ENCODE measurements around the gene RAB27A. TPM values are rescaled to one million over a fixed set of nuclear protein-coding genes. Genes with fewer than 3 reads are reported as not detected.

Gene RAB27A
- total RNA-seq, 1 donor from 2014 or later = 17.8 TPM

- H3K27ac Mint-ChIP-seq (ENCODE audit: unreplicated experiment) = no peak overlapping the region
- no peak overlapping the region for H2AFZ ChIP-seq (ENCODE audit: low read depth, low read length)
Measured at GRCh38 chr15:55276324-55276723, 13.3 kb downstream of the RAB27A start.

DNA sequence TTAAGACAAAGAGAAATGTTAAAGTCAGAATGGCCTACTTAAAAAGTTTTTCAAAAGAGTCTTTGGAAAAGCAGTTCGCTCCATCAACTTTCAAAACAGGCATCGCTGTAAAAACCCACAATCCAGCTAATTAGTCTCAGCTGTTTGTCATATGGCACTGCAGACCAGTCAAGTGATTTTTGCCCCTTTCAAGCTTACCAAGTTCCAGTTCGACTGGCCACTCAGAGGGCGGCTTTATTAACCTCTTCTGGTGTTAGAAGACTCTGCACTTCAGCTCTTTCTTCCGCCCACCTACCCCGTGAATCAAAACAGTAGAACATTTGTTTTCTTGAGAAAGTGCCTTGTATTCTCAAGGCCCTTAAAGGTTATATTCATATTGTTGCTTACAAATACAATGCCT lies 19.3 kb downstream of the RAB27A start:
- TF ChIP-seq EZH2 (IDR thresholded peaks at IDR 0.05; ENCODE audit: insufficient read depth, low read length) = no peak
- TF ChIP-seq, protein P1, sequence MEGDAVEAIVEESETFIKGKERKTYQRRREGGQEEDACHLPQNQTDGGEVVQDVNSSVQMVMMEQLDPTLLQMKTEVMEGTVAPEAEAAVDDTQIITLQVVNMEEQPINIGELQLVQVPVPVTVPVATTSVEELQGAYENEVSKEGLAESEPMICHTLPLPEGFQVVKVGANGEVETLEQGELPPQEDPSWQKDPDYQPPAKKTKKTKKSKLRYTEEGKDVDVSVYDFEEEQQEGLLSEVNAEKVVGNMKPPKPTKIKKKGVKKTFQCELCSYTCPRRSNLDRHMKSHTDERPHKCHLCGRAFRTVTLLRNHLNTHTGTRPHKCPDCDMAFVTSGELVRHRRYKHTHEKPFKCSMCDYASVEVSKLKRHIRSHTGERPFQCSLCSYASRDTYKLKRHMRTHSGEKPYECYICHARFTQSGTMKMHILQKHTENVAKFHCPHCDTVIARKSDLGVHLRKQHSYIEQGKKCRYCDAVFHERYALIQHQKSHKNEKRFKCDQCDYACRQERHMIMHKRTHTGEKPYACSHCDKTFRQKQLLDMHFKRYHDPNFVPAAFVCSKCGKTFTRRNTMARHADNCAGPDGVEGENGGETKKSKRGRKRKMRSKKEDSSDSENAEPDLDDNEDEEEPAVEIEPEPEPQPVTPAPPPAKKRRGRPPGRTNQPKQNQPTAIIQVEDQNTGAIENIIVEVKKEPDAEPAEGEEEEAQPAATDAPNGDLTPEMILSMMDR (IDR thresholded peaks at IDR 0.05; ENCODE audit: insufficient read depth, low read depth, low read length) = no peak
- Mint-ChIP-seq H3K9me3 (ENCODE audit: unreplicated experiment) (no peaks in the 10 kb centered on the region), H3K27ac (ENCODE audit: unreplicated experiment) (no peak overlapping the region)

More at GRCh38 chr15:55276324-55276723, 13.3 kb downstream of the RAB27A start:
- H3K4me2 ChIP-seq (ENCODE audit: low read length) = no peak overlapping the region
- H3K79me2 ChIP-seq (ENCODE audit: insufficient read depth, low read length) = peaks cover 29% of the 10 kb centered on the region
- Mint-ChIP-seq H3K4me1 (ENCODE audit: low read depth, unreplicated experiment) (peaks cover 22% of the 10 kb centered on the region), H3K9me3 (ENCODE audit: unreplicated experiment) (no peaks in the 10 kb centered on the region), H3K36me3 (ENCODE audit: low read depth, unreplicated experiment) (peaks cover 3% of the 10 kb centered on the region), H3K27me3 (ENCODE audit: low read depth, unreplicated experiment) (no peaks in the 10 kb centered on the region), H3K4me3 (ENCODE audit: unreplicated experiment) (no peak overlapping the region)
- FAIRE-seq (no peak), DNase-seq (ENCODE audit: low read depth) (no peak)
- H3K4me3 ChIP-seq (ENCODE audit: insufficient read depth, low read depth, low read length) = no peak overlapping the region
- no peak overlapping the region for H3K9ac ChIP-seq (ENCODE audit: low read length)
- peaks cover 13% of the 10 kb centered on the region for H3K4me1 ChIP-seq (ENCODE audit: insufficient read depth, low read length)
- H3K9me3 ChIP-seq (ENCODE audit: insufficient read depth, low read depth, low read length) = no peaks in the 10 kb centered on the region
- H3K27me3 ChIP-seq (ENCODE audit: insufficient read depth, low read length) = no peaks in the 10 kb centered on the region
- H4K20me1 ChIP-seq (ENCODE audit: insufficient read depth, low read length) = peaks cover 7% of the 10 kb centered on the region
- H3K36me3 ChIP-seq (ENCODE audit: insufficient read depth, low read length) = no peaks in the 10 kb centered on the region
- no peak overlapping the region for H3K27ac ChIP-seq (ENCODE audit: low read depth, low read length)
- TF ChIP-seq, protein P1 (IDR thresholded peaks at IDR 0.05; ENCODE audit: insufficient read depth, low read depth, low read length) = no peak
- no peak for TF ChIP-seq EZH2 (IDR thresholded peaks at IDR 0.05; ENCODE audit: insufficient read depth, low read length)

DNA sequence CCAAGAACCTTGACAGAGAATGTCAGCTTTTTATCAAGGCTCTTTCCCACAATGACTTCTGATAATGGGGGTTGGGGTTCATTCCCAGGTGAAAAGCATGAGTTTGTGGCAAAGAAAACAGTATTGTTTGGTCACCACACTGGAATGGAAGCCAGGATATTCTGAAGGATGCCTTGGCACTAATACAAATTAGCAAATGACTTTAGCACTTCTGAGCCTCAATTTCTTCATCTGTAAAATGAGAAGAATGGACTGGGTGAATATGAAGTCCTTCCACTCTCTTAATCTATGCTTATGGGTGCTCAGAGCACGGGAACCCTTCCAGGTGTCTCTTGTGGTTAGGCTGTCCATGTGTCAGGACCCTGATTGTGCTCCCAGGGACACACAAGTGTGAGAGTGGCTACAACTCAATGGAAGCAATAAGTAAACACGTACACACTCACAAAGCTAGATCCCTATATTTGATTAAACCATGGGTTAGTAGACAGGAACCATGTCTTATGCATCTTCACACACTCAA lies 21.4 kb downstream of the RAB27A start:
- H3K36me3 ChIP-seq (ENCODE audit: insufficient read depth, low read length) = no peaks in the 10 kb centered on the region
- H3K79me2 ChIP-seq (ENCODE audit: insufficient read depth, low read length) = peaks cover 16% of the 10 kb centered on the region
- peaks cover 20% of the 10 kb centered on the region for H3K4me1 ChIP-seq (ENCODE audit: insufficient read depth, low read length)
- H3K9ac ChIP-seq (ENCODE audit: low read length) = no peak overlapping the region
- H3K4me3 ChIP-seq (ENCODE audit: insufficient read depth, low read depth, low read length) = no peak overlapping the region
- peak overlapping the region; percentile 80 for H3K4me2 ChIP-seq (ENCODE audit: low read length)
- no peaks in the 10 kb centered on the region for H4K20me1 ChIP-seq (ENCODE audit: insufficient read depth, low read length)
- TF ChIP-seq, protein P1 (IDR thresholded peaks at IDR 0.05; ENCODE audit: insufficient read depth, low read depth, low read length) = no peak
- TF ChIP-seq EZH2 (IDR thresholded peaks at IDR 0.05; ENCODE audit: insufficient read depth, low read length) = no peak
- no peaks in the 10 kb centered on the region for H3K9me3 Mint-ChIP-seq (ENCODE audit: unreplicated experiment)
- H3K27ac ChIP-seq (ENCODE audit: low read depth, low read length) = no peak overlapping the region
- DNase-seq (ENCODE audit: low read depth) (no peak), FAIRE-seq (no peak)
- no peak overlapping the region for H3K27ac Mint-ChIP-seq (ENCODE audit: unreplicated experiment)
- peaks cover 16% of the 10 kb centered on the region for H3K4me1 Mint-ChIP-seq (ENCODE audit: low read depth, unreplicated experiment)
- peaks cover 3% of the 10 kb centered on the region for H3K36me3 Mint-ChIP-seq (ENCODE audit: low read depth, unreplicated experiment)
- H2AFZ ChIP-seq (ENCODE audit: low read depth, low read length) = no peak overlapping the region
- H3K27me3 ChIP-seq (ENCODE audit: insufficient read depth, low read length) = no peaks in the 10 kb centered on the region
- H3K27me3 Mint-ChIP-seq (ENCODE audit: low read depth, unreplicated experiment) = no peaks in the 10 kb centered on the region
- H3K9me3 ChIP-seq (ENCODE audit: insufficient read depth, low read depth, low read length) = no peaks in the 10 kb centered on the region
- no peak overlapping the region for H3K4me3 Mint-ChIP-seq (ENCODE audit: unreplicated experiment)

More for the DNA sequence above, 19.3 kb downstream of the RAB27A start:
- H3K4me2 ChIP-seq (ENCODE audit: low read length) = no peak overlapping the region
- DNase-seq (ENCODE audit: low read depth) = no peak
- H3K4me3 Mint-ChIP-seq (ENCODE audit: unreplicated experiment) = no peak overlapping the region
- no peak overlapping the region for H3K4me3 ChIP-seq (ENCODE audit: insufficient read depth, low read depth, low read length)
- no peaks in the 10 kb centered on the region for H3K27me3 ChIP-seq (ENCODE audit: insufficient read depth, low read length)
- H3K9ac ChIP-seq (ENCODE audit: low read length) = no peak overlapping the region
- H3K4me1 ChIP-seq (ENCODE audit: insufficient read depth, low read length) = peaks cover 20% of the 10 kb centered on the region
- no peaks in the 10 kb centered on the region for H4K20me1 ChIP-seq (ENCODE audit: insufficient read depth, low read length)
- no peak overlapping the region for H2AFZ ChIP-seq (ENCODE audit: low read depth, low read length)
- no peak for FAIRE-seq
- H3K9me3 ChIP-seq (ENCODE audit: insufficient read depth, low read depth, low read length) = no peaks in the 10 kb centered on the region
- H3K79me2 ChIP-seq (ENCODE audit: insufficient read depth, low read length) = peaks cover 16% of the 10 kb centered on the region
- H3K27me3 Mint-ChIP-seq (ENCODE audit: low read depth, unreplicated experiment) = no peaks in the 10 kb centered on the region
- H3K36me3 ChIP-seq (ENCODE audit: insufficient read depth, low read length) = no peaks in the 10 kb centered on the region
- H3K36me3 Mint-ChIP-seq (ENCODE audit: low read depth, unreplicated experiment) = peaks cover 3% of the 10 kb centered on the region
- H3K27ac ChIP-seq (ENCODE audit: low read depth, low read length) = no peak overlapping the region
- H3K4me1 Mint-ChIP-seq (ENCODE audit: low read depth, unreplicated experiment) = peaks cover 16% of the 10 kb centered on the region

Measured in astrocyte (in vitro differentiated cells and primary cell).